ENCODE data around the gene INPP5A.

DNA sequence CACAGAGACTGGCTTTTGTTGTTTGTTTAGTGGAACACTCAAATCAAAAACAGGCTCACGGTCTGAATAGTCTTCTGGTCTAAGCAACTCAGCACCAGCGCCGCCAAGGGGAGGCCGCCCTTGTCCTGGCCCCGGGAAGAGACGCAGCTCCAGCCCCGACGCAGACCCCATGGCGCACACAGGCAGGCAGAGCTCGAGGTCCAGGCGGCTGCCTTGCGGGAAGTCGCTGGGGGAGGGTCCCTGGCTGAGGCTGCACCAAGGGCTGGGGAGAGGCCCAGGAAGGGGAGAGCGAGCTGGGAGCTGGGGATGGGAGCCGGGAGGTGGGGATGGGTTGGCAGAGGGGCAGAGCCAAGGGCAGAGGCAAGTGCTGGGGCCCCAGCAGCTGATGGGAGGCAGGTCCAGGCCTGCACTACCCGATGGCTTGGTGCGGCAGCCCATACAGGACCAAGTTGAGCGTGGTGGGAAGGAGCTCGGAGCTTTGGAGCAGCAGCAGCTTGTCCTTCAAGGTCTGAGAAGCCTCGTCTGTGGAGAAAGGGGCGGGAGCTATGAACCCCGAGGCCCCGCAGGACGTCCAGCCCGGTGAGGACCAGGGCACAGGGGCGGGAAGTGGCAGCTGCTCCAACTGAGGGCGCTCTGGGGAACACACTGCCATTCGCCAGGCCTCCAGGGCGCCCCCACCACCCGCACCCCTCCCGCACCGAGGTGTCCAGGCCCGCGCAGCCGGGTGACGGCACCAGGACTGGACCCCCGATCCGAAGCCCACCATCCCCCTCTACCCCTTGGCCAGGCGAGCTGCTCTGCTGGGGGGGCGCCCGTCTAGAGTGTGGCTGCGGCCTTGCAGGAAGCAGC, 271.0 kb downstream of the INPP5A start:
- TF ChIP-seq, protein P1, sequence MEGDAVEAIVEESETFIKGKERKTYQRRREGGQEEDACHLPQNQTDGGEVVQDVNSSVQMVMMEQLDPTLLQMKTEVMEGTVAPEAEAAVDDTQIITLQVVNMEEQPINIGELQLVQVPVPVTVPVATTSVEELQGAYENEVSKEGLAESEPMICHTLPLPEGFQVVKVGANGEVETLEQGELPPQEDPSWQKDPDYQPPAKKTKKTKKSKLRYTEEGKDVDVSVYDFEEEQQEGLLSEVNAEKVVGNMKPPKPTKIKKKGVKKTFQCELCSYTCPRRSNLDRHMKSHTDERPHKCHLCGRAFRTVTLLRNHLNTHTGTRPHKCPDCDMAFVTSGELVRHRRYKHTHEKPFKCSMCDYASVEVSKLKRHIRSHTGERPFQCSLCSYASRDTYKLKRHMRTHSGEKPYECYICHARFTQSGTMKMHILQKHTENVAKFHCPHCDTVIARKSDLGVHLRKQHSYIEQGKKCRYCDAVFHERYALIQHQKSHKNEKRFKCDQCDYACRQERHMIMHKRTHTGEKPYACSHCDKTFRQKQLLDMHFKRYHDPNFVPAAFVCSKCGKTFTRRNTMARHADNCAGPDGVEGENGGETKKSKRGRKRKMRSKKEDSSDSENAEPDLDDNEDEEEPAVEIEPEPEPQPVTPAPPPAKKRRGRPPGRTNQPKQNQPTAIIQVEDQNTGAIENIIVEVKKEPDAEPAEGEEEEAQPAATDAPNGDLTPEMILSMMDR (conservative IDR thresholded peaks at IDR 0.05) = no peak
- no peak for TF ChIP-seq ZFX (IDR thresholded peaks at IDR 0.05)
